PC-9 (cell line): ENCODE measurements around the gene S100A6.

ENCODE experiments used
- EZH2 ChIP-seq: fragments of 200-600 bp; sonication (generic); IDR thresholded peaks from 2 replicates; pipeline ENCODE4 v1.8.0; 2017; ENCODE audit warnings: antibody characterized with exemption, low read depth
- TF ChIP-seq, protein P1 (sequence below): fragments of 200-600 bp; sonication (generic); conservative IDR thresholded peaks from 2 replicates; pipeline ENCODE4 v1.6.1; 2017; ENCODE audit warnings: mixed run types, antibody characterized with exemption, mild to moderate bottlenecking, moderate library complexity

DNA sequence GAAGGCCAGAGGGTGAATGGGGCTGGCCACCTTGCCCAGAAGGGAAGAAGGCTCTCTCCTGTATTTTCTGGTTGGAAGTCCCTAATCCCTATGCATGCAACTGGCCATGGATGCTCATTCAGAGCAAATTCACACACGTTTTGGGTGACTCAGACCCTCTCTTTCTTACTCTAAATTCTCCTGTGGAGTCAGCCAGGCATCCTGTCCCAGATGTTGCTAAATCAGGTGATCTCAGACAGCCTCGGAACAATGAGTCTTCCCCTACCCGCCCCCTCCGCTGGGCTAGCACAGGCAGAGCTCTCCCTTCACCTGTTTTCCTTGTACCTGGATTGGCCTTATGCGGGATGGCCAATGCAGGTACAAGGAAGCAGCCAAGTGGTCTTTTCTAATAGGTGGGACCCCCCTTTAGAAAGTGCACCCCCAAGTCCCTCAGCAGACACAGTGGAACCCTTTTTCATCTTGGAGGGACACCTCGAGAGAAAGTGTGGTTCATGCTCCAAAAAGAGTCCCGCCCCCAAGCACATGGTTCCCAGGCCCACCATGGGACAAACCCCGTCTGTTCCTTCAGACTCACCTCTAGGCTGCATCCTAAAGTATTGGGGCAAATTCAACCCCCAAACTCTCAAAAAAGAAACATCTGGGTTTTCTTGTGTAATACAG lies 8.6 kb downstream of the S100A6 start:
- TF ChIP-seq, protein P1, sequence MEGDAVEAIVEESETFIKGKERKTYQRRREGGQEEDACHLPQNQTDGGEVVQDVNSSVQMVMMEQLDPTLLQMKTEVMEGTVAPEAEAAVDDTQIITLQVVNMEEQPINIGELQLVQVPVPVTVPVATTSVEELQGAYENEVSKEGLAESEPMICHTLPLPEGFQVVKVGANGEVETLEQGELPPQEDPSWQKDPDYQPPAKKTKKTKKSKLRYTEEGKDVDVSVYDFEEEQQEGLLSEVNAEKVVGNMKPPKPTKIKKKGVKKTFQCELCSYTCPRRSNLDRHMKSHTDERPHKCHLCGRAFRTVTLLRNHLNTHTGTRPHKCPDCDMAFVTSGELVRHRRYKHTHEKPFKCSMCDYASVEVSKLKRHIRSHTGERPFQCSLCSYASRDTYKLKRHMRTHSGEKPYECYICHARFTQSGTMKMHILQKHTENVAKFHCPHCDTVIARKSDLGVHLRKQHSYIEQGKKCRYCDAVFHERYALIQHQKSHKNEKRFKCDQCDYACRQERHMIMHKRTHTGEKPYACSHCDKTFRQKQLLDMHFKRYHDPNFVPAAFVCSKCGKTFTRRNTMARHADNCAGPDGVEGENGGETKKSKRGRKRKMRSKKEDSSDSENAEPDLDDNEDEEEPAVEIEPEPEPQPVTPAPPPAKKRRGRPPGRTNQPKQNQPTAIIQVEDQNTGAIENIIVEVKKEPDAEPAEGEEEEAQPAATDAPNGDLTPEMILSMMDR: no peak
- no peak for TF ChIP-seq EZH2
